T follicular helper cell (primary cell): ENCODE results near the gene PPP2R5A.
"Not testable (repeated sequence)": the region's sequence is repeated elsewhere in the genome, so short reads cannot be mapped to it uniquely, and the experiment has no call there.

Source experiments
- DNase-seq: peaks from one replicate; pipeline ENCODE4 v3.0.0-alpha.2; 2020; ENCODE audit warnings: low read depth

Gene PPP2R5A

GRCh38 chr1:212297338-212297737, 12.1 kb downstream of the PPP2R5A start:
- DNase-seq: no peak

GRCh38 chr1:212301580-212301979, 16.4 kb downstream of the PPP2R5A start:
- no peak for DNase-seq

- no peak for DNase-seq
Observed at GRCh38 chr1:212302745-212303383, 17.7 kb downstream of the PPP2R5A start.

- DNase-seq: no peak
Observed at GRCh38 chr1:212305342-212305741, 20.1 kb downstream of the PPP2R5A start.

GRCh38 chr1:212305984-212306452, 20.8 kb downstream of the PPP2R5A start:
- not testable (repeated sequence) for DNase-seq

- DNase-seq: no peak
Observed at GRCh38 chr1:212309967-212310366, 24.8 kb downstream of the PPP2R5A start.

- DNase-seq: no peak
Observed at GRCh38 chr1:212310383-212310782, 25.2 kb downstream of the PPP2R5A start.

- DNase-seq: no peak
Observed at GRCh38 chr1:212311836-212312497, 26.8 kb downstream of the PPP2R5A start.

GRCh38 chr1:212313616-212314015, 28.4 kb downstream of the PPP2R5A start:
- DNase-seq: no peak

- DNase-seq: no peak
Observed at GRCh38 chr1:212315184-212315583, 30.0 kb downstream of the PPP2R5A start.

GRCh38 chr1:212315907-212316306, 30.7 kb downstream of the PPP2R5A start:
- no peak for DNase-seq

GRCh38 chr1:212317916-212318315, 32.7 kb downstream of the PPP2R5A start:
- DNase-seq: no peak

- not testable (repeated sequence) for DNase-seq
Observed at GRCh38 chr1:212321031-212321430, 35.8 kb downstream of the PPP2R5A start.

GRCh38 chr1:212323066-212323465, 37.9 kb downstream of the PPP2R5A start:
- DNase-seq: no peak

- no peak for DNase-seq
Observed at GRCh38 chr1:212326541-212326940, 41.3 kb downstream of the PPP2R5A start.

- no peak for DNase-seq
Observed at GRCh38 chr1:212328248-212328647, 43.0 kb downstream of the PPP2R5A start.

- DNase-seq: no peak
Observed at GRCh38 chr1:212329105-212329504, 43.9 kb downstream of the PPP2R5A start.

- no peak for DNase-seq
Observed at GRCh38 chr1:212341090-212341489, 55.9 kb downstream of the PPP2R5A start.

- no peak for DNase-seq
Observed at GRCh38 chr1:212344905-212345304, 59.7 kb downstream of the PPP2R5A start.

- no peak for DNase-seq
Observed at GRCh38 chr1:212346601-212347000, 61.4 kb downstream of the PPP2R5A start.

- no peak for DNase-seq
Observed at GRCh38 chr1:212351588-212352362, 66.6 kb downstream of the PPP2R5A start.

GRCh38 chr1:212353181-212353580, 68.0 kb downstream of the PPP2R5A start:
- no peak for DNase-seq

GRCh38 chr1:212354464-212354863, 69.3 kb downstream of the PPP2R5A start:
- DNase-seq: no peak
